Neuronal stem cell (in vitro differentiated cells): ENCODE data around the gene KCNJ6.

ENCODE experiments used
- DNase-seq: peaks from one replicate; pipeline ENCODE4 v3.0.0-alpha.2; 2013; ENCODE audit warnings: low spot score
- H2AFZ ChIP-seq: one replicate; pipeline ENCODE4 v1.6.1; 2013; ENCODE audit warnings: mild to moderate bottlenecking, low read length, inconsistent platforms
- H2AK5ac ChIP-seq: 2 replicates; pipeline ENCODE4 v1.6.1; 2013; ENCODE audit warnings: low read depth, mild to moderate bottlenecking, inconsistent platforms, low read length, moderate library complexity, mixed read lengths
- H2BK120ac ChIP-seq: 2 replicates; pipeline ENCODE4 v1.6.1; 2013; ENCODE audit warnings: low read depth, mild to moderate bottlenecking, inconsistent platforms, low read length, moderate library complexity, mixed read lengths
- H2BK12ac ChIP-seq: one replicate; pipeline ENCODE4 v1.6.1; 2013; ENCODE audit warnings: low read length, inconsistent platforms
- H2BK15ac ChIP-seq: 2 replicates; pipeline ENCODE4 v1.6.1; 2013; ENCODE audit warnings: mild to moderate bottlenecking, low read length, inconsistent platforms, mixed read lengths
- H2BK5ac ChIP-seq: one replicate; pipeline ENCODE4 v1.6.1; 2013; ENCODE audit warnings: inconsistent platforms, mild to moderate bottlenecking, low read length, moderate library complexity
- H3K14ac ChIP-seq: one replicate; pipeline ENCODE4 v1.6.1; 2013; ENCODE audit warnings: low read length, inconsistent platforms
- H3K18ac ChIP-seq: 2 replicates; pipeline ENCODE4 v1.6.1; 2013; ENCODE audit warnings: low read length, inconsistent platforms
- H3K23ac ChIP-seq: 2 replicates; pipeline ENCODE4 v1.6.1; 2013; ENCODE audit warnings: low read depth, mild to moderate bottlenecking, mixed read lengths, low read length, inconsistent platforms; ENCODE audit not compliant: poor library complexity
- H3K27ac ChIP-seq: replicated peaks from 3 replicates; pipeline ENCODE4 v1.5.1; 2013; ENCODE audit warnings: low read length, inconsistent platforms
- H3K27me3 ChIP-seq, 3 experiments: 2 replicates each; pipeline ENCODE4 v1.6.1; 2013; ENCODE audit warnings: low read length in 3 of 3, mild to moderate bottlenecking in 2 of 3, inconsistent platforms in 1 of 3, low read depth in 1 of 3, mixed read lengths in 1 of 3, moderate library complexity in 1 of 3; ENCODE audit not compliant: control insufficient read depth in 3 of 3, insufficient read depth in 3 of 3
- H3K36me3 ChIP-seq, 2 donors: replicated peaks in 1 of 2; 2 replicates each; pipeline ENCODE4 v1.6.1; 2013; ENCODE audit warnings: low read length in 2 of 2; ENCODE audit not compliant: control insufficient read depth in 2 of 2, insufficient read depth in 2 of 2
- H3K4ac ChIP-seq: 2 replicates; pipeline ENCODE4 v1.6.1; 2013; ENCODE audit warnings: inconsistent platforms, mild to moderate bottlenecking, low read length, moderate library complexity
- H3K4me1 ChIP-seq, 2 donors: 1 replicate in 1 of 2; 2 replicates in 1 of 2; pipeline ENCODE4 v1.6.1; 2013; ENCODE audit warnings: low read length in 2 of 2, low read depth in 1 of 2; ENCODE audit not compliant: control insufficient read depth in 2 of 2, insufficient read depth in 1 of 2
- H3K4me2 ChIP-seq: one replicate; pipeline ENCODE4 v1.6.1; 2013; ENCODE audit warnings: mild to moderate bottlenecking, low read length, inconsistent platforms; ENCODE audit not compliant: insufficient read depth, poor library complexity, severe bottlenecking
- H3K4me3 ChIP-seq, 2 donors: 2 replicates each; pipeline ENCODE4 v1.5.1; 2013; ENCODE audit warnings: low read length in 2 of 2, mild to moderate bottlenecking in 2 of 2, inconsistent platforms in 1 of 2, moderate library complexity in 1 of 2
- H3K79me1 ChIP-seq: one replicate; pipeline ENCODE4 v1.6.1; 2013; ENCODE audit warnings: low read depth, mild to moderate bottlenecking, inconsistent platforms, low read length, moderate library complexity
- H3K9ac ChIP-seq: one replicate; pipeline ENCODE4 v1.6.1; 2013; ENCODE audit warnings: mild to moderate bottlenecking, low read depth, low read length, inconsistent platforms; ENCODE audit not compliant: poor library complexity
- H3K9me3 ChIP-seq, 2 donors: replicated peaks in 1 of 2; 2 replicates each; pipeline versions ENCODE3 to v1.6.1; 2013; ENCODE audit warnings: low read length in 2 of 2, mild to moderate bottlenecking in 2 of 2, inconsistent platforms in 1 of 2, low read depth in 1 of 2, mixed read lengths in 1 of 2, moderate library complexity in 1 of 2; ENCODE audit not compliant: control insufficient read depth in 2 of 2, insufficient read depth in 1 of 2
- H4K8ac ChIP-seq: one replicate; pipeline ENCODE4 v1.6.1; 2013; ENCODE audit warnings: low read depth, mild to moderate bottlenecking, inconsistent platforms, low read length, moderate library complexity
- H4K91ac ChIP-seq: one replicate; pipeline ENCODE4 v1.6.1; 2013; ENCODE audit warnings: low read length, low read depth, mild to moderate bottlenecking, inconsistent platforms; ENCODE audit not compliant: poor library complexity
- WGBS, 2 donors: extraction: QIAGEN DNeasy Blood & Tissue Kit; methylation state at CpG; one replicate each; pipeline ENCODE4 v1.1.7; 2013; ENCODE audit warnings: missing lambda C conversion rate in 2 of 2, mixed read lengths in 1 of 2; ENCODE audit not compliant: insufficient read length in 2 of 2, insufficient replicate concordance in 1 of 2; ENCODE audit errors: extremely low coverage in 2 of 2; 5-methylcytosine and 5-hydroxymethylcytosine counted together

Gene KCNJ6

GRCh38 chr21:37744551-37744950, 171.7 kb downstream of the KCNJ6 start:
- DNase-seq, result no peak
- H2BK12ac ChIP-seq, result no peak overlapping the region
- H3K4ac ChIP-seq, result no peak overlapping the region
- no peak overlapping the region for H2BK15ac ChIP-seq
- WGBS, 2 donors, result no CpG with 5 or more reads among the region's 2 CpGs
- no peak overlapping the region for H2BK5ac ChIP-seq
- H3K14ac ChIP-seq, result no peak overlapping the region
- no peak overlapping the region for H2AFZ ChIP-seq
- H3K36me3 ChIP-seq, result no peaks in the 10 kb centered on the region
- H3K79me1 ChIP-seq, result no peaks in the 10 kb centered on the region
- H3K18ac ChIP-seq, result no peak overlapping the region
- no peaks in the 10 kb centered on the region for H3K27me3 ChIP-seq
- no peaks in the 10 kb centered on the region for H3K9me3 ChIP-seq
- no peak overlapping the region for H4K8ac ChIP-seq
- H2BK120ac ChIP-seq, result no peak overlapping the region
- H4K91ac ChIP-seq, result no peak overlapping the region
- no peak overlapping the region for H2AK5ac ChIP-seq
- no peak overlapping the region for H3K4me3 ChIP-seq
- no peak overlapping the region for H3K27ac ChIP-seq
- H3K9ac ChIP-seq, result no peak overlapping the region
- no peak overlapping the region for H3K23ac ChIP-seq
- no peak overlapping the region for H3K4me2 ChIP-seq
- H3K4me1 ChIP-seq, result no peaks in the 10 kb centered on the region

GRCh38 chr21:37742532-37742931, 173.7 kb downstream of the KCNJ6 start:
- no peaks in the 10 kb centered on the region for H3K4me1 ChIP-seq
- WGBS, 2 donors, result no CpG with 5 or more reads among the region's 1 CpG
- DNase-seq, result no peak
- H3K4ac ChIP-seq, result no peak overlapping the region
- H2BK120ac ChIP-seq, result no peak overlapping the region
- H3K9ac ChIP-seq, result no peak overlapping the region
- no peak overlapping the region for H2AK5ac ChIP-seq
- no peak overlapping the region for H2AFZ ChIP-seq
- H4K91ac ChIP-seq, result no peak overlapping the region
- H3K9me3 ChIP-seq, result no peaks in the 10 kb centered on the region
- no peaks in the 10 kb centered on the region for H3K79me1 ChIP-seq
- H4K8ac ChIP-seq, result no peak overlapping the region
- no peak overlapping the region for H3K4me2 ChIP-seq
- no peaks in the 10 kb centered on the region for H3K27me3 ChIP-seq
- no peaks in the 10 kb centered on the region for H3K36me3 ChIP-seq
- no peak overlapping the region for H3K18ac ChIP-seq
- no peak overlapping the region for H2BK12ac ChIP-seq
- no peak overlapping the region for H3K14ac ChIP-seq
- H2BK5ac ChIP-seq, result no peak overlapping the region
- H2BK15ac ChIP-seq, result no peak overlapping the region
- no peak overlapping the region for H3K23ac ChIP-seq
- no peak overlapping the region for H3K4me3 ChIP-seq
- H3K27ac ChIP-seq, result no peak overlapping the region

GRCh38 chr21:37742115-37742514, 174.1 kb downstream of the KCNJ6 start:
- no peaks in the 10 kb centered on the region for H3K4me1 ChIP-seq
- H3K79me1 ChIP-seq, result no peaks in the 10 kb centered on the region
- no peak overlapping the region for H3K27ac ChIP-seq
- no peak overlapping the region for H3K4me3 ChIP-seq
- H3K9ac ChIP-seq, result no peak overlapping the region
- no peak overlapping the region for H2BK15ac ChIP-seq
- H3K14ac ChIP-seq, result no peak overlapping the region
- H3K18ac ChIP-seq, result no peak overlapping the region
- H2BK12ac ChIP-seq, result no peak overlapping the region
- no peak overlapping the region for H4K8ac ChIP-seq
- no peak overlapping the region for H3K4ac ChIP-seq
- no peak overlapping the region for H2BK120ac ChIP-seq
- no peak overlapping the region for H3K4me2 ChIP-seq
- no peak overlapping the region for H3K23ac ChIP-seq
- H2BK5ac ChIP-seq, result no peak overlapping the region
- H3K27me3 ChIP-seq, result no peaks in the 10 kb centered on the region
- H3K36me3 ChIP-seq, result no peaks in the 10 kb centered on the region
- H2AFZ ChIP-seq, result no peak overlapping the region
- no peak overlapping the region for H2AK5ac ChIP-seq
- H3K9me3 ChIP-seq, result no peaks in the 10 kb centered on the region
- H4K91ac ChIP-seq, result no peak overlapping the region
- DNase-seq, result no peak

GRCh38 chr21:37737996-37738395, 178.3 kb downstream of the KCNJ6 start:
- WGBS, 2 donors, result no CpG with 5 or more reads among the region's 2 CpGs
- Histone ChIP-seq H3K79me1 (no peaks in the 10 kb centered on the region), H3K4ac (no peak overlapping the region), H2BK12ac (no peak overlapping the region), H3K27me3 (no peaks in the 10 kb centered on the region), H2AK5ac (no peak overlapping the region), H3K23ac (no peak overlapping the region), H2BK5ac (no peak overlapping the region), H4K91ac (no peak overlapping the region), H3K4me2 (no peak overlapping the region), H3K14ac (no peak overlapping the region), H3K18ac (no peak overlapping the region), H3K9me3 (no peaks in the 10 kb centered on the region), H3K4me3 (no peak overlapping the region), H3K4me1 (no peaks in the 10 kb centered on the region), H2BK15ac (no peak overlapping the region), H2AFZ (no peak overlapping the region), H3K27ac (no peak overlapping the region), H4K8ac (no peak overlapping the region), H2BK120ac (no peak overlapping the region), H3K9ac (no peak overlapping the region), H3K36me3 (no peaks in the 10 kb centered on the region)
- no peak for DNase-seq
